Measurements from ENCODE around the gene MYRIP.

The MYRIP gene

DNA sequence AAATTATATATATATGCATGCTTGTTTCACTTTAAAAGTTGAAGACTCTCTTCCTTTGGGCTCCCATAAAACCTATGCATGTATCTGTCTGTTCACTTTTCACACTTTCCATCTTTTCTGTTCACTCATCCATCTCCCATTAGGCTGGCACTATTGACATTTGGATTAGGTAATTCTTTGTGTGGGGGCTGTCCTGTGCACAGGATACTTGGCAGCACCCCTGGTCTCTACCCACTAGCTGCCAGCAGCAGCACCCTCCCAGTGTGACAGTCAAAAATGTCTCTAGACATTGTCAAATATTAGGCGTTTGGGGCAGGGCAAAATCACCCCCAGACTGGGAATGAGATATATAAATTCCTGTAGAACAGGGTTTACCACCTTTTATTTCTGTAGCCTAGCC, 427.8 kb downstream of the MYRIP start:
- TF ChIP-seq, protein P1, sequence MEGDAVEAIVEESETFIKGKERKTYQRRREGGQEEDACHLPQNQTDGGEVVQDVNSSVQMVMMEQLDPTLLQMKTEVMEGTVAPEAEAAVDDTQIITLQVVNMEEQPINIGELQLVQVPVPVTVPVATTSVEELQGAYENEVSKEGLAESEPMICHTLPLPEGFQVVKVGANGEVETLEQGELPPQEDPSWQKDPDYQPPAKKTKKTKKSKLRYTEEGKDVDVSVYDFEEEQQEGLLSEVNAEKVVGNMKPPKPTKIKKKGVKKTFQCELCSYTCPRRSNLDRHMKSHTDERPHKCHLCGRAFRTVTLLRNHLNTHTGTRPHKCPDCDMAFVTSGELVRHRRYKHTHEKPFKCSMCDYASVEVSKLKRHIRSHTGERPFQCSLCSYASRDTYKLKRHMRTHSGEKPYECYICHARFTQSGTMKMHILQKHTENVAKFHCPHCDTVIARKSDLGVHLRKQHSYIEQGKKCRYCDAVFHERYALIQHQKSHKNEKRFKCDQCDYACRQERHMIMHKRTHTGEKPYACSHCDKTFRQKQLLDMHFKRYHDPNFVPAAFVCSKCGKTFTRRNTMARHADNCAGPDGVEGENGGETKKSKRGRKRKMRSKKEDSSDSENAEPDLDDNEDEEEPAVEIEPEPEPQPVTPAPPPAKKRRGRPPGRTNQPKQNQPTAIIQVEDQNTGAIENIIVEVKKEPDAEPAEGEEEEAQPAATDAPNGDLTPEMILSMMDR (IDR thresholded peaks at IDR 0.05; ENCODE audit: borderline replicate concordance, insufficient read depth, low read depth, low read length): no peak
- no peak overlapping the region for H3K4me3 ChIP-seq (ENCODE audit: low read depth, low read length)

DNA sequence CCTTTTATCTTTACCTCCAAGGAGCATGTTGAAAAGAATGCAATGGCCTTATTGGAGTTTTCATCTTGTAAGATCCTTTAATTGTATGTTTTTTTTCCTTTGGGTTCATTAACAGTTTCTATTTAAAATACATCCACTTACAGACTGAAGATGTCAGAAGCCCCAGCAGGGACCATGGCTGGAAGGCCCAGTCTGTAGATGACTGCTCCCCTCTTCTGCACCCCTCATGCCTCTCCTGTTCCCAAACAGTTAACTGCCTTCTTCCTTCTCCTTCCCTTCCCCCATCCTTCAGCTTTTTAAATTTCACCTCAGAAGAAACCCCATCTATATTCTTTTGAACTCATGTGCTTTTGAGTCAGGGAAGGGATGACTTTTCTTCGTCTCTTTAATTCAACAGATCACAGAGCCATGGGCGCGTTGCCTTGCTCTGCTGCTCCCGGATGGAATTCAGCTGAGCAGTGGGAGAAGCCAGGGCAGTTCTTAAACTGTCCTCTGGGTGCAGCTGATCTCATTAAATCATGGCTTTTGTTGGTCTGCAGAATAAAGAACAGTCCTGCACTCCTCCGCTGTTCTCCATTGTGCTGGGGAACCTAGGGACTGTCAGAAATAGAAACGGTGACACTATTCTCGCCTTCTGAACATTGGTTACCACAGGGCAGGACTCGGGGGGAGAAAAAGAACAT, 428.6 kb downstream of the MYRIP start:
- no peak overlapping the region for H3K4me3 ChIP-seq (ENCODE audit: low read depth, low read length)
- TF ChIP-seq, protein P1 (IDR thresholded peaks at IDR 0.05; ENCODE audit: borderline replicate concordance, insufficient read depth, low read depth, low read length): no peak

DNA sequence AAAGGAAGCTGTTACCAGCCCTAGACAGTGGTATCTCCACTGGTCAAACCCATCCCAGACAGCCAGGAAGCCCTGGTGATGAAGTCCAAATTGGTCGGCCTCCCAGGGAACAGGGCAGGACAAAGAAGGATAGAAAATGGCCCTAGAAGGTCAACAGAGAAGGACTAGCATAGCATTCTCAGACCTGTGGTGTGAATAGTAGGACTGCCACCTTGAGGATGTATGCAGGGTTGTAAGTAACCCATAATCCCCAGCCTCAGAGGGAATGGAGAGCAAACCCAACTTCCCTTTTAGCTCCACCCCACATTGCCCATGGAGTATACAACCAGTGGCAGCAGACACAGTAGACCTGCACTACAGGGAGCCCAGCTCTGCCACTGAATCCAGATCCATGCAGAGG, 431.5 kb downstream of the MYRIP start:
- H3K4me3 ChIP-seq (ENCODE audit: low read depth, low read length): no peak overlapping the region
- TF ChIP-seq, protein P1 (IDR thresholded peaks at IDR 0.05; ENCODE audit: borderline replicate concordance, insufficient read depth, low read depth, low read length): no peak

DNA sequence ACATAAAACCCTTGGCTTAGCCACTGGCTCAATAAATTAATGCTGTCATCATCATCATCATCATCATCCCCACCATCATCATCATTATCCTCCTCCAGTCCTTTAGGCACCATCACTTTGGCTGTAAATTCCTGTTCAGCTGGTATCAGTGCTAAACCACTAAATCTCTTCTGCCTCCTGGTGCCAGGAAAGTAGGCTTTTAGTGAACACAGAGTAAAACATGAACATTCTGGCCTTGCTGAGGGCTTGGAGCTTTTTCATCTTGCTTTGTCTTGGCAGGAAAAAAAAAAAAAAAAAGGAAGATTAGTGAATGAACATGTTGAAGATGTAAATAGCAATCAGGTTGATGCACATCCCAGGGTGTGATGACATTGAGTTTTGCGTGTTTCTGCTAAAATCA, 432.8 kb downstream of the MYRIP start:
- TF ChIP-seq, protein P1 (IDR thresholded peaks at IDR 0.05; ENCODE audit: borderline replicate concordance, insufficient read depth, low read depth, low read length): no peak

DNA sequence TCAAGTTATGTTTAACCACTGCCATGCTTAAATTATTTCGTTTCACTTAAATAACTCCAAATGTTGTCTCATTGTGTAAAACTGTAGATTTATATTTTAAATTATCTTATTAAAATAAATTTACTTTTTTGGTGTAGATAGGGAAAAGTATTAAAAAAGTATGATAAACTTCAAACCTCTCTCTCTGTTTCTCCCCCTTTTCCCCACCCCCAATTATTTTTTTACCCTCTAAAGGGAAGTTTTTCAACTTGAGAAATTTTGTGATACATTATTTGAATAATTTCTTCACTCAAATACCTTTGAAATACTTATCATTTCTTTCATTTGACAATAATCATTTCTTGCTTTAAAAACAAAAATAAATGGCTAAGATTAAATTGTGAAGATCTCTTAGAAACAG, 433.2 kb downstream of the MYRIP start:
- TF ChIP-seq, protein P1 (IDR thresholded peaks at IDR 0.05; ENCODE audit: borderline replicate concordance, insufficient read depth, low read depth, low read length): no peak
- H3K4me3 ChIP-seq (ENCODE audit: low read depth, low read length): no peak overlapping the region

More for the DNA sequence above, 432.8 kb downstream of the MYRIP start:
- H3K4me3 ChIP-seq (ENCODE audit: low read depth, low read length): no peak overlapping the region

DNA sequence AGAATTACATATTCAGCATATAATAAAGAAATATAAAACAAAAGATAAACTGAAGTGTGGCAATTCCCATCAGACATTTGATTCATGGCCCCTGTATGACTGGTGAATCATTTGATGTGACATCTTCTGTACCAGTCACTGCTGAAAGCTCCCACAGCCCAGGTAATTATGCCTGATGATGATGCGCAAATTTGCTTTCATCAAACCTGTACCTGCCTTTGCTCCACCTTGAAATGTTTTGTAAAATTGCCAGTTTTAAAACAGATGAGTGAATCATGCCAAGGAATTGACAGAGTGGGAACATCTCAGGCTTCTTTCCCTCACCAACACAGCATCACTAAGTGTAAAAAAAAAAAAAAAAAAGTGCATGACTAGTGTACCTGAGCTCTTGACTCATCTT, 433.6 kb downstream of the MYRIP start:
- TF ChIP-seq, protein P1 (IDR thresholded peaks at IDR 0.05; ENCODE audit: borderline replicate concordance, insufficient read depth, low read depth, low read length): no peak
- H3K4me3 ChIP-seq (ENCODE audit: low read depth, low read length): no peak overlapping the region

DNA sequence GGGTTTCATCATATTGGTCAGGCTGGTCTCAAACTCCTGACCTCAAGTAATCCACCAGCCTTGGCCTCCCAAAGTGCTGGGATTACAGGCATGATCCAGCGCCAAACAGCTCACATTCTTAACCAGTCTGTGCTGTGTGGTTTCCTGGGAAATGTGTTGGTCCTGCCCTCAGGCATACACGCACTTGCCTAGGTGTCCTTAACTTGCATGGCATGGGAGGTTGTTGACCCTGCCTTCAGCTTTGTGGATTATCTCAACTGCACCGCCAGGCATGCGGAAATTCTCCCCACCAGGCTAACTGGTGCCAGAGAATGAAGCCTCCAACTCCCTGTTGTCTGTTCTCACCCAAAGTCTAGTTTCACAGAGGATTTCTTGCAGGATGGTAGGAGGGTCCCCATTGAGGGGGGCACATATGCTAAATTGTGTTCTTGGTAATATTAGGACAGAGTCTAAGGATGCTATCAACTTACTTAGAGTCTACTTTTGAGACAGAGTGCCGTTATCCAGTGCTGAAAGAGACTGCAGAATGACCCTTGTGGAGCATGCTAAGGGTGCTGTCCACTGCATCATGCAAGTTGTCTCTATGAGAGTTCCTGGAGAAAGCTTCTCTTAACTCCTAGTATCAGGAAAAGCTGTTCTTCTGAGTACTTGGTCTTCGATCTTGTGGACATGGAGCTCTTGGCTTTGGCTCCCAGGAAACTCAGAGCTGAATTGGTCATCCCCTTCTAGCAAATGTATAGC, 438.5 kb downstream of the MYRIP start:
- TF ChIP-seq, protein P1 (IDR thresholded peaks at IDR 0.05; ENCODE audit: borderline replicate concordance, insufficient read depth, low read depth, low read length): no peak
- H3K4me3 ChIP-seq (ENCODE audit: low read depth, low read length): no peak overlapping the region
